ENCODE measurements around the gene MAGI2.
"Not testable (repeated sequence)": the region's sequence is repeated elsewhere in the genome, so short reads cannot be mapped to it uniquely, and the experiment has no call there.

MAGI2 gene

GRCh38 chr7:78649236-78649635 lies 804.2 kb downstream of the MAGI2 start:
- no peak for DNase-seq (ENCODE audit: low read depth in 2 of 2)

- no peak for DNase-seq (ENCODE audit: low read depth in 2 of 2)
Observed at GRCh38 chr7:78642751-78643150, 810.7 kb downstream of the MAGI2 start.

- no peak for DNase-seq (ENCODE audit: low read depth in 2 of 2)
Observed at GRCh38 chr7:78638364-78638763, 815.1 kb downstream of the MAGI2 start.

- DNase-seq (ENCODE audit: low read depth in 2 of 2), result no peak
Observed at GRCh38 chr7:78636727-78637126, 816.7 kb downstream of the MAGI2 start.

GRCh38 chr7:78635026-78635793 lies 818.3 kb downstream of the MAGI2 start:
- DNase-seq (ENCODE audit: low read depth in 2 of 2), result no peak

- DNase-seq (ENCODE audit: low read depth in 2 of 2), result no peak
Observed at GRCh38 chr7:78634093-78634492, 819.4 kb downstream of the MAGI2 start.

GRCh38 chr7:78620920-78621319 lies 832.5 kb downstream of the MAGI2 start:
- no peak for DNase-seq (ENCODE audit: low read depth in 2 of 2)

- no peak for DNase-seq (ENCODE audit: low read depth in 2 of 2)
Observed at GRCh38 chr7:78616539-78616938, 836.9 kb downstream of the MAGI2 start.

GRCh38 chr7:78609281-78609680 lies 844.2 kb downstream of the MAGI2 start:
- DNase-seq (ENCODE audit: low read depth in 2 of 2), result no peak

GRCh38 chr7:78607099-78607498 lies 846.4 kb downstream of the MAGI2 start:
- DNase-seq (ENCODE audit: low read depth in 2 of 2), result no peak

GRCh38 chr7:78605119-78605518 lies 848.3 kb downstream of the MAGI2 start:
- DNase-seq (ENCODE audit: low read depth in 2 of 2), result no peak

GRCh38 chr7:78601728-78602127 lies 851.7 kb downstream of the MAGI2 start:
- no peak for DNase-seq (ENCODE audit: low read depth in 2 of 2)

GRCh38 chr7:78594156-78594555 lies 859.3 kb downstream of the MAGI2 start:
- DNase-seq (ENCODE audit: low read depth in 2 of 2), result no peak

- no peak for DNase-seq (ENCODE audit: low read depth in 2 of 2)
Observed at GRCh38 chr7:78588393-78588792, 865.1 kb downstream of the MAGI2 start.

- DNase-seq (ENCODE audit: low read depth in 2 of 2), result no peak
Observed at GRCh38 chr7:78587443-78588044, 865.9 kb downstream of the MAGI2 start.

- no peak for DNase-seq (ENCODE audit: low read depth in 2 of 2)
Observed at GRCh38 chr7:78585980-78586379, 867.5 kb downstream of the MAGI2 start.

- DNase-seq (ENCODE audit: low read depth in 2 of 2), result no peak
Observed at GRCh38 chr7:78578686-78579085, 874.8 kb downstream of the MAGI2 start.

- not testable (repeated sequence) for DNase-seq (ENCODE audit: low read depth in 2 of 2)
Observed at GRCh38 chr7:78577174-78577952, 876.1 kb downstream of the MAGI2 start.

GRCh38 chr7:78576236-78576635 lies 877.2 kb downstream of the MAGI2 start:
- no peak for DNase-seq (ENCODE audit: low read depth in 2 of 2)

- no peak for DNase-seq (ENCODE audit: low read depth in 2 of 2)
Observed at GRCh38 chr7:78571292-78571691, 882.2 kb downstream of the MAGI2 start.

- DNase-seq (ENCODE audit: low read depth in 2 of 2), result no peak
Observed at GRCh38 chr7:78568690-78569089, 884.8 kb downstream of the MAGI2 start.

- no peak for DNase-seq (ENCODE audit: low read depth in 2 of 2)
Observed at GRCh38 chr7:78567836-78568235, 885.6 kb downstream of the MAGI2 start.

- DNase-seq (ENCODE audit: low read depth in 2 of 2), result no peak
Observed at GRCh38 chr7:78565784-78566183, 887.7 kb downstream of the MAGI2 start.

Measured in stimulated activated CD4-positive, alpha-beta T cell treated with anti-CD3 and anti-CD28 coated beads, Interleukin-15, amount 100 ng/mL, for 48 hours (primary cell).